Measurements from ENCODE around the gene PCYT1A.
"Not testable (repeated sequence)": the region's sequence is repeated elsewhere in the genome, so short reads cannot be mapped to it uniquely, and the experiment has no call there.

Gene PCYT1A

DNA sequence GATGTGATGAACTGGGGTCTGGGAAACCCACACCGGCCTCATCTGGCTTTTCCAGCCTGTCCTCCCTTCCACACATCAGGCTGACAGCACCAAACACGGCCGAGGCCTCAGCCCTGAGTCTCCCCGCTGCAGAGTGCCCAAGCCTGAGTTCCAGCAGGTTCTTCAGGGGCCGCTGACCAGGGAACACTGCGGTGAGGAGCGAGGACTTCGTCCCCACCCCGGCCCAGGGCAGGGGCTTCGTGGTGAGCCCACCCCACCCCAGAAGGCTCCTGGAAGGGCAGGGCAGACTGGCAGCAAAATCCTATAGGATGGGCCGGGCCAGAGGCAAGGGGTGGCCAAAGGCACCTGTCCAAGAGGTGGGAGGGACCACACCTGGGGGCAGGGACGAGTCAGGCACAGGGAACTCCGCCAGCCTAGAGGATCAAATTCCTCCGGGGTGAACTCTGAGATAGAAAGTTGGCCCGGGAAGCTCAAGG lies 71.4 kb downstream of the PCYT1A start, which contains the start of gene SLC51A:
Gene SLC51A, plus strand, starts transcription at position 446 of the 476 bp plus-strand sequence. CDS start 179 bp downstream, outside the sequence.
- H3K4me3 ChIP-seq (replicated peaks; ENCODE audit: low read depth, low read length): no peak within 1 kb of the TSS
- TF ChIP-seq, protein P1, sequence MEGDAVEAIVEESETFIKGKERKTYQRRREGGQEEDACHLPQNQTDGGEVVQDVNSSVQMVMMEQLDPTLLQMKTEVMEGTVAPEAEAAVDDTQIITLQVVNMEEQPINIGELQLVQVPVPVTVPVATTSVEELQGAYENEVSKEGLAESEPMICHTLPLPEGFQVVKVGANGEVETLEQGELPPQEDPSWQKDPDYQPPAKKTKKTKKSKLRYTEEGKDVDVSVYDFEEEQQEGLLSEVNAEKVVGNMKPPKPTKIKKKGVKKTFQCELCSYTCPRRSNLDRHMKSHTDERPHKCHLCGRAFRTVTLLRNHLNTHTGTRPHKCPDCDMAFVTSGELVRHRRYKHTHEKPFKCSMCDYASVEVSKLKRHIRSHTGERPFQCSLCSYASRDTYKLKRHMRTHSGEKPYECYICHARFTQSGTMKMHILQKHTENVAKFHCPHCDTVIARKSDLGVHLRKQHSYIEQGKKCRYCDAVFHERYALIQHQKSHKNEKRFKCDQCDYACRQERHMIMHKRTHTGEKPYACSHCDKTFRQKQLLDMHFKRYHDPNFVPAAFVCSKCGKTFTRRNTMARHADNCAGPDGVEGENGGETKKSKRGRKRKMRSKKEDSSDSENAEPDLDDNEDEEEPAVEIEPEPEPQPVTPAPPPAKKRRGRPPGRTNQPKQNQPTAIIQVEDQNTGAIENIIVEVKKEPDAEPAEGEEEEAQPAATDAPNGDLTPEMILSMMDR (IDR thresholded peaks at IDR 0.05; ENCODE audit: low read depth, low read length, missing control alignments): no peak
- DNase-seq (ENCODE audit: extremely low read depth, low read depth): no peak

DNA sequence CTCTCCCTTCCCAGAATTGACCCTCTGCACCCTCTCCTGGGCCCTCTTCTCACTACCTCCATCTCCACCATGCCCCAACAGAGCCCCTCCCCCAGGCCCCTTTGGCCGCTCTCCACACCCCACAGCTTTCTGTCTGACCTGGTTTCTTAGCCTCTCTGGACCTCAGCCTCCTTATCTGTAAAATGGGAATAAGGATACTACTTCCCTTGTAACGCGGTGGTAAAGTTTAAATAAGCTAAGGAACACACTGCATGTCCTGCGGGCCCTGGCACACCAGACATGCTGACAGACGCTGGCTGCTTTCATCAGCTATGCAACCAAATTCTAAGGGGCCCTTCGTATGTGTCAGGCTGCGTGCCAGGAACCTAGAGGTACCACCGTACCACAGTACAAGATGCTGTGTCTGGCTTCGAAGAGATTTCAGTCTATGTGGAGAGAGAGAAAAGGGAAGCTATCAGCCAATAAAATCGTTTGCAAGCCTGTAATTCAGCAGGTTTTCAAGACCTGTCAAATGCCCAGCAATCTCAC lies 72.0 kb downstream of the PCYT1A start:
- TF ChIP-seq, protein P1 (IDR thresholded peaks at IDR 0.05; ENCODE audit: low read depth, low read length, missing control alignments): no peak
- no peak for DNase-seq (ENCODE audit: extremely low read depth, low read depth)
- H3K4me3 ChIP-seq (replicated peaks; ENCODE audit: low read depth, low read length): no peak overlapping the region

DNA sequence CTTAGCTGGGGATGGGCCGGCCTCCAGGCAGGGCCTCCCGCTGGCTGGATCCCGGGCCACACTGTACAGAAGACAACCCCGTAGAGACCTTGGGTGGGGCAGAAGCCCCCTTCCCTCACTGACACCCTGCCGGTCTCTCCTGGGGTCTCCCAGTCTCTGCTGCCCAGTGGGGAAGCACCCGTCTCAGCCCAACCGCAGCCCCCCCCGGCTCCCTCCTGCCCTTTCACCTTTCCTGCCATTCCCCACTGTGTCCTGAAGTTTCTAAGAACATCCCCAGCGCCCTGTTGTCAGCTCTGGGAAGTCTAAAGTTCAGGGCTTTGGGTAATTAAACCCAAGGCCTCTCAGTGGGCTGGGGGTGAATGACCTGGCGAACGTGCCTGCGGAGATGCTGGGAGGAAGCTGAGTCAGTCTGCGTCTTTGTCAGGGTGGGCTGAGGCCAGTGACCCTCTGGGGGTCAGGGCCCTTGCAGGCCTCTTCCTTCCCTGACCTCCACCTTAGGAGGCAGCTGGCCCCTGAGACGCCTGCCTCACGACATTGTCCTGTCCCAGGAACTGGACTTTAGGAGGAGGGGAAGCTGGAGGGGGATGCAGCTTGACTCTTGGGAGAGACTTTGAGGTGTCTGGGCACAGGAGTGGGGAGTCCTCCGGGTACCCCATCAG lies 72.6 kb downstream of the PCYT1A start:
- no peak overlapping the region for H3K4me3 ChIP-seq (replicated peaks; ENCODE audit: low read depth, low read length)
- TF ChIP-seq, protein P1 (IDR thresholded peaks at IDR 0.05; ENCODE audit: low read depth, low read length, missing control alignments): no peak
- DNase-seq (ENCODE audit: extremely low read depth, low read depth): no peak

DNA sequence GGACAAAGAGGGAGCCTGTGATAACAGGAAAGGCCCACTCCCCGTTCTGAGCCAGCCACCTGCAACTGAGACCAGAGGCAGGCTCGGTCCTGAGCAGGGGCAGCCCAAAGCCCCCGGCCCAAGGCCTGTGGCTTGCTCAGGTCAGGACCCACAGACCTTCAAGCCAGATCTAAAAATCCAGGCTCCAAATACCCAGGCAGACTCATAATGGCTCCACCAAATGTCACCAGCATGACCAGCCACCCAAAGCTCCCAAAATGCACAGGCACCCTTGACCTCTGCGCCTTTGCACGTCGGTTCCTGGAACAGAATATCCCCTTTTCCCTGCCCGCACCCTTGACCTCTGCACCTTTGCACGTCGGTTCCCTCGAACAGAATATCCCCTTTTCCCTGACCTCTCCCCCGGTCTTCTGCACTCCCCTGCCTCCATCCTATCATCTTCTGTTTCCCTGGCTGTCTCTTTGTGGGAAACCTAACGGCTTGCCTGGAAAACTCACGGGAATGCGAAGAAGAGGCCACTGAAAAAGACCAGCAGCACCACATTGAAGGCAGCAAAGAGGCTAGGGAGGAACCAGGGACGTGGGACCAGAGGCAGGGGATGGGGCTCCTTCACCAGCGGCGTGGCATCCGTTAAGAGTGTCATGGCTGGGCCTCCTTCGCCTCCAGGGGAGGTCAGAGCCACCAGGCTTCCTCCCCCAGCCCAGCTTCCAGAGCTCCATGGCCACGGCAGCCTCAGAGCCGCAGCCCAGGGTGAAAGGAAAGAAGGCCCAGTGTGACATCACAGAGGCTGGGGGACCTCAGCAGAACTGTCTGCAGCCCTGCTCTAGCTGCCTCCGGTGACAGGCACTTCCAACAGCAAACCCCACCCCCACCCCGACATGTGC lies 76.6 kb downstream of the PCYT1A start, which contains the start of gene ZDHHC19:
Gene ZDHHC19, minus strand, starts transcription at position 728 of the 884 bp plus-strand sequence. Its CDS starts 85 bp downstream, at position 643.
- TF ChIP-seq, protein P1 (IDR thresholded peaks at IDR 0.05; ENCODE audit: low read depth, low read length, missing control alignments): no peak
- DNase-seq (ENCODE audit: extremely low read depth, low read depth): no peak

DNA sequence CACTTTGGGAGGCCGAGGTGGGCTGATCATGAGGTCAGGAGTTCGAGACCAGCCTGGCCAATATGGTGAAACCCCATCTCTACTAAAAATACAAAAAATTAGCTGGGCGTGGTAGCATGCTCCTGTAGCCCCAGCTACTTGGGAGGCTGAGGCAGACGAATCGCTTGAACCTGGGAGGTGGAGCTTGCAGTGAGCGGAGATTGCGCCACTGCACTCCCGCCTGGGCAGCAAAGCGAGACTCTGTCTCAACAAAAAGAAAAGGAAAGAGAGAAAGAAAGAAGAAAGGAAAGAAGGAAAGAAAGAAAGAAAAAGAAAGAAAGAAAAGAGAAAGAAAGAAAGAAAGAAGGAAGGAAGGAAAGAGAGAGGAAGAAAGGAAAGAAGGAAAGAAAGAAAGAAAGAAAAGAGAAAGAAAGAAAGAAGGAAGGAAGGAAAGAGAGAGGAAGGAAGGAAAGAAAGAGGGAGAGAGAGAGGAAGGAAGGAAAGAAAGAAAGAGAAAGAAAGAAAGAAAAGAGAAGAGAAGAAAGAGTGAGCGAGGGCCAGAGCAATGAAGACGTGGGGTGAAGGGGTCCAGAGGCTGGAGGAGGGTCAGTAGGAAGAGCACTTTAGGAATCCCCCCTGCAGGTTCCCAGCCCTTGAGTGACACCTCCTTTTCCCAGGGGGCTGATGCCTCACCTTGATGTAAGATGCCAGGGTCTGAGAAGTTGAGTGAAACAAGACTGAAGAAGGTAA lies 77.4 kb downstream of the PCYT1A start:
- DNase-seq (ENCODE audit: extremely low read depth, low read depth); H3K4me3 ChIP-seq (replicated peaks; ENCODE audit: low read depth, low read length): not testable (repeated sequence)

More for the DNA sequence above, 76.6 kb downstream of the PCYT1A start, which contains the start of gene ZDHHC19:
- no peak within 1 kb of the TSS for H3K4me3 ChIP-seq (replicated peaks; ENCODE audit: low read depth, low read length)

DNA sequence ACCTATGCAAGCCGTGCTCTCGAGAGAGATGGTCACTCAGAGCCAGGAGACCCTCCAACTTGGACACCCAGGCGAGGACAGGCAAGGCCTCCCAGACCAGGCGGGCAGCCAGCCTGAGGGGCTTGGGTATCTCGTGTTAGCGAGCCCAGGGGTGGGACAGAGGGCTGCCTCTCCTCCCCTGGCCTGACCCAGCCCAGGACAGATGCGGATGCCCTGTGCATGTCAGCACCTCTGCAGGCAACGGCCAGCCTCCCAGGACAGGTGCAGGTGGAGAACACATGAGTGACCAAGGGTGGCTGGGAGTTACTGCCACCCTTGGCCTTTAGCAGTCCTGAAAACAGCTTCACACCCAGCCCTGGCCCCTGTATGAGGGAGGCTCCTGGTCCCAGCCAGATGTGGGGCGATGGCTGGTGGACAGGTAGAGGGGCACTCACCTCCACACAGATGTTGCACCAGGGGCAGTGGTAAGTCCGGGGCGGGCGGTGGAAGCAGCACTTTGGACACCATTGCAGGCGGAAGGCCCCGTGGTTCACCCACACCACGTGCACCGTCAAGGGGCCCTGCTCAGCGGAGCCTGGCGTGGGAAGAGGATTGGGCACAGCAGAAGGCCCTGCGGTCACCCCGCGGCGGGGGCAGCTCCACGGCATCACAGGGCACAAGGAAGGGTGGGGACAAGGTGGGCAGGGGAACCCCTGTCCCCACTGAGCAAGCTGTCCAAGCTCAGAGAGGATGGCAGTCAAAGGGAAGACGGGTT lies 78.4 kb downstream of the PCYT1A start:
- DNase-seq (ENCODE audit: extremely low read depth, low read depth): no peak
- no peak overlapping the region for H3K4me3 ChIP-seq (replicated peaks; ENCODE audit: low read depth, low read length)
- TF ChIP-seq, protein P1 (IDR thresholded peaks at IDR 0.05; ENCODE audit: low read depth, low read length, missing control alignments): no peak

All from HFF-Myc (cell line).